Epithelial cell of proximal tubule (primary cell): ENCODE data around the gene TANC1. TPM values are rescaled to one million over a fixed set of nuclear protein-coding genes. Genes with fewer than 3 reads are reported as not detected.
A peak's percentile ranks its signal among the peaks of the same experiment; 100 is the strongest.

ENCODE experiments used
- DNase-seq: peaks from one replicate; pipeline ENCODE4 v3.0.0-alpha.2; 2011; ENCODE audit warnings: low read depth
- H3K4me3 ChIP-seq: 2 replicates; pipeline ENCODE4 v1.5.1; 2011; ENCODE audit warnings: low read depth, mild to moderate bottlenecking, low read length
- CTCF ChIP-seq: conservative IDR thresholded peaks from 2 replicates; pipeline ENCODE4 v1.5.1; 2012; ENCODE audit warnings: low read depth, mild to moderate bottlenecking, low read length
- total RNA-seq: library from RNA; depleted of rRNA; stranded (reverse); fragments of >200 nt; gene quantifications from 2 replicates; pipeline ENCODE4 v1.2.3, GENCODE V29; 2015

Gene TANC1
- total RNA-seq, 1 donor from 2014 or later = 14.3 TPM

GRCh38 chr2:159131914-159132281, 163.5 kb downstream of the TANC1 start:
- no peak overlapping the region for H3K4me3 ChIP-seq
- DNase-seq = peak; percentile 62
- no peak for TF ChIP-seq CTCF

GRCh38 chr2:159133797-159134196, 165.4 kb downstream of the TANC1 start:
- DNase-seq = no peak
- no peak for TF ChIP-seq CTCF
- H3K4me3 ChIP-seq = no peak overlapping the region

- H3K4me3 ChIP-seq = no peak overlapping the region
- no peak for DNase-seq
- TF ChIP-seq CTCF = no peak
Observed at GRCh38 chr2:159134979-159135378, 166.5 kb downstream of the TANC1 start.

DNA sequence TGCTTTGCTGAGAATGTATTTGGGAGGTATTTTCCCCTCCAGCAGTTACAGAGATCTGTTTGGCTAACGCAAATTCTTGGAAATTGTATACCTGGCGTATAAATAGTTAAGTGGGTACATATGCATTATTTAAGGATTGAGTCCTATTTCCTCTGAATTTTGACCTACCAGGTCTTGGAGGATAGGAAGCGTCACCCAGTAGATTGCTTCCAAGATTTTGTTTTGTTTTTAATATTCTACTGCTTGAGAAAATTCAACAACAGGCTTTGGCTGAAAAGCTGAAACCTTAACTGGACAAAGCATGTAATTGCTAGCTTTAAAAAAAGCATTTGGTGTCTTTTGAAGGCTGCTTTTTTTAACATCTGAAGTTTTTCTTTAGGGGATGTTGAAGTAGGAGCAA, 168.0 kb downstream of the TANC1 start:
- H3K4me3 ChIP-seq = no peak overlapping the region

DNA sequence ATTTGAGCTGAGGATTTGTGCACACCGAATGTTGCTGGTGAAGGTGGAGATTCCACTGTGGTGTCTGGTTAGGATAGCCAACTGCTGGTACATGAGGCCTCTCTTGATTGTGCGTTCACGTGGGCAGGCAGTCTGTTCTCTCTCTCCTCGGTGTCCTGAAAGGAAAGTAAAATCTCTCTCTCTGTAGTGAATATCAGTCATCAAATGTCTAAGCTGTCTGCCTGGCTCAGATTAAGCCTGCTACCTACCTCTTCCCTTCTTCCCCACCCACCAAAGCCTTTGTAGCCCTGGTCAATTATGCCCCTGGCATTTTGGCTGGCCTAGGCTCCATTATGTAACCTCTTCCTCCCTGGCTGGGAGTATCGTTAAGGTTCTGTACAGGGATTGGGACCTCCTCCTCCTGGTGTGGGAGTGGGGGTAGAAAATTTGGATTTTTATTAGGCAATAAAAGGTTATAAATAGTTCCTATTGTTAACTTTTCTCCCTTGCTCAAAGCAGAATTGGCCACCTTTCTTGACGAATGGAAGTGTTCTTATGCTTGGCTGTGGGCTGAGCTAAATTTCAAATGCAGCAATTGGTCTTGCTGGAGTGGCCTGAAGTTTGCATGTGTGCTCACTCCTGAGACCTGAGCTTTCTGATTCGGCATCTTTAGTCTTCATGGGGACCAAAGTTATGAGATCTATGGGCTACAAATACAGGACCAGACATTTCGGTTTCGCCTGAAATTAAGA, 169.2 kb downstream of the TANC1 start:
- TF ChIP-seq CTCF = no peak
- DNase-seq = no peak
- no peak overlapping the region for H3K4me3 ChIP-seq

More for the DNA sequence above, 168.0 kb downstream of the TANC1 start:
- TF ChIP-seq CTCF = no peak
- no peak for DNase-seq

DNA sequence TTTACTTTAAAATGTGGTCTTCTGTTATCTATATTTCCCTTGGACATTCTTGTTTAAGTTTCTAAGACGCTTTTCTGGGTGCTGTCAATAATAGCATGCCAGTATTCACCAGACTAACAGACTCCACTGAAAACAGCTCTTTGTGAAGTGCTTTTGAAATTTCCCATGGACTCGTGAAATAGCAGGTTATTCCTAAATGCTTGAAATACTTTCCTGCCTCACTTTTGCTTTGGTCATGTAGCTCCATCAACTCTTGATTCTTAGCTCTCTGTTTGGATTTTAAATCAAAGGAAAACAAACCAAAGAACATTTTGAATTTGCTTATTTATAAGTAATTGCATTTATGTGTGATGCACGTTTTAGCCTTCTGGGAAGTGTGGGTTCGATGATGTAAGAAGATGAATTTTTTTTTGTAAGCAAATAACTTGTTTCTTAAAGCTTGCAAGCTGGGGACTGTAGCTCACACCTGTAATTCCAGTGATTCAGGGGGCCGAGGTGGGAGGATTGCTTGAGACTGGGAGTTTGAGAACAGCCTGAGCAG, 170.3 kb downstream of the TANC1 start:
- no peak for DNase-seq
- TF ChIP-seq CTCF = no peak

More for the DNA sequence above, 170.3 kb downstream of the TANC1 start:
- H3K4me3 ChIP-seq = no peak overlapping the region
